ENCODE data around the gene OSBPL9. TPM values are rescaled to one million over a fixed set of nuclear protein-coding genes. Genes with fewer than 3 reads are reported as not detected.

Gene OSBPL9
- total RNA-seq, 1 donor from 2014 or later, result 63.7 TPM

- CTCF ChIA-PET, result no interaction called here
- no peak for ATAC-seq (ENCODE audit: low read depth)
- Mint-ChIP-seq H3K9me3 (peaks cover 7% of the 10 kb centered on the region), H3K36me3 (ENCODE audit: low read depth) (peaks cover 56% of the 10 kb centered on the region), H3K27ac (no peak overlapping the region), H3K4me1 (no peaks in the 10 kb centered on the region), H3K4me3 (no peak overlapping the region), H3K27me3 (no peaks in the 10 kb centered on the region)
- intact Hi-C loops (cut with micrococcal nuclease), result no loop called here
- POLR2A ChIA-PET, result no interaction called here
- TF ChIP-seq, protein P1, sequence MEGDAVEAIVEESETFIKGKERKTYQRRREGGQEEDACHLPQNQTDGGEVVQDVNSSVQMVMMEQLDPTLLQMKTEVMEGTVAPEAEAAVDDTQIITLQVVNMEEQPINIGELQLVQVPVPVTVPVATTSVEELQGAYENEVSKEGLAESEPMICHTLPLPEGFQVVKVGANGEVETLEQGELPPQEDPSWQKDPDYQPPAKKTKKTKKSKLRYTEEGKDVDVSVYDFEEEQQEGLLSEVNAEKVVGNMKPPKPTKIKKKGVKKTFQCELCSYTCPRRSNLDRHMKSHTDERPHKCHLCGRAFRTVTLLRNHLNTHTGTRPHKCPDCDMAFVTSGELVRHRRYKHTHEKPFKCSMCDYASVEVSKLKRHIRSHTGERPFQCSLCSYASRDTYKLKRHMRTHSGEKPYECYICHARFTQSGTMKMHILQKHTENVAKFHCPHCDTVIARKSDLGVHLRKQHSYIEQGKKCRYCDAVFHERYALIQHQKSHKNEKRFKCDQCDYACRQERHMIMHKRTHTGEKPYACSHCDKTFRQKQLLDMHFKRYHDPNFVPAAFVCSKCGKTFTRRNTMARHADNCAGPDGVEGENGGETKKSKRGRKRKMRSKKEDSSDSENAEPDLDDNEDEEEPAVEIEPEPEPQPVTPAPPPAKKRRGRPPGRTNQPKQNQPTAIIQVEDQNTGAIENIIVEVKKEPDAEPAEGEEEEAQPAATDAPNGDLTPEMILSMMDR (IDR thresholded peaks at IDR 0.05), result no peak
- DNase-seq, result no peak
Measured at GRCh38 chr1:51750729-51751128, 133.8 kb downstream of the OSBPL9 start.

GRCh38 chr1:51752073-51752948 is 135.4 kb downstream of the OSBPL9 start:
- peaks cover 57% of the 10 kb centered on the region for H3K36me3 Mint-ChIP-seq (ENCODE audit: low read depth)
- intact Hi-C loops (cut with micrococcal nuclease), result no loop called here
- DNase-seq (no peak), ATAC-seq (ENCODE audit: low read depth) (no peak)
- ChIA-PET CTCF (no interaction called here), POLR2A (no interaction called here)
- TF ChIP-seq, protein P1 (IDR thresholded peaks at IDR 0.05), result no peak
- H3K4me1 Mint-ChIP-seq, result no peaks in the 10 kb centered on the region
- H3K27ac Mint-ChIP-seq, result no peak overlapping the region
- H3K9me3 Mint-ChIP-seq, result peaks cover 7% of the 10 kb centered on the region
- H3K27me3 Mint-ChIP-seq, result no peaks in the 10 kb centered on the region
- no peak overlapping the region for H3K4me3 Mint-ChIP-seq

DNA sequence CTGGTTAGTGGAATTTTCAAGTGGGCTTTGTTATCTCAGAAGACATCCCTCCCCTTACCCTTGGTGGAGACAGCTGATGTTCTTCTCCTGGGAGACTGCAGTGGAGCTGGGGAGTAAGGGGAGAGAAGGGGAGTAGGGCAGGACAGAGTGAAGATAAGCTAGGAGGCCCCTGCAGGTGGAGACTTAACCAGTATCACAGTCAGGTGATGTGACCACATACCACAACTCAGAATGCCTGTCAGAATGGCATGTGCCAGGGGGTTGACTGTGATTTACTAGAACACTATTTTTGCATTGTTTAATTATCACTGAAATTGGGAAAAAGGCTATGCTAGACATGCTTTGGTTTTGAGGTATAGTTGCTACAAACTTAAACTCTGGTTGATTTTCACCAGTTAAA is 137.1 kb downstream of the OSBPL9 start:
- Mint-ChIP-seq H3K4me1 (no peaks in the 10 kb centered on the region), H3K27me3 (no peaks in the 10 kb centered on the region), H3K27ac (no peak overlapping the region), H3K36me3 (ENCODE audit: low read depth) (peaks cover 55% of the 10 kb centered on the region), H3K9me3 (peaks cover 7% of the 10 kb centered on the region), H3K4me3 (no peak overlapping the region)
- intact Hi-C loops (cut with micrococcal nuclease), result no loop called here
- ATAC-seq (ENCODE audit: low read depth), result no peak
- POLR2A ChIA-PET, result no interaction called here
- no peak for DNase-seq
- TF ChIP-seq, protein P1 (IDR thresholded peaks at IDR 0.05), result no peak
- CTCF ChIA-PET, result no interaction called here

GRCh38 chr1:51754666-51755065 is 137.8 kb downstream of the OSBPL9 start:
- ATAC-seq (ENCODE audit: low read depth) (no peak), DNase-seq (no peak)
- Mint-ChIP-seq H3K4me3 (no peak overlapping the region), H3K9me3 (peaks cover 7% of the 10 kb centered on the region), H3K4me1 (no peaks in the 10 kb centered on the region), H3K27me3 (no peaks in the 10 kb centered on the region), H3K27ac (no peak overlapping the region), H3K36me3 (ENCODE audit: low read depth) (peaks cover 57% of the 10 kb centered on the region)
- ChIA-PET POLR2A (no interaction called here), CTCF (no interaction called here)
- TF ChIP-seq, protein P1 (IDR thresholded peaks at IDR 0.05), result no peak
- intact Hi-C loops (cut with micrococcal nuclease), result no loop called here

- Mint-ChIP-seq H3K9me3 (peaks cover 7% of the 10 kb centered on the region), H3K4me3 (no peak overlapping the region), H3K27me3 (no peaks in the 10 kb centered on the region), H3K4me1 (no peaks in the 10 kb centered on the region), H3K36me3 (ENCODE audit: low read depth) (peaks cover 58% of the 10 kb centered on the region), H3K27ac (no peak overlapping the region)
- ATAC-seq (ENCODE audit: low read depth) (no peak), DNase-seq (no peak)
- ChIA-PET CTCF (no interaction called here), POLR2A (no interaction called here)
- TF ChIP-seq, protein P1 (IDR thresholded peaks at IDR 0.05), result no peak
- intact Hi-C loops (cut with micrococcal nuclease), result no loop called here
Measured at GRCh38 chr1:51755437-51755836, 138.5 kb downstream of the OSBPL9 start.
